HepG2 (cell line): ENCODE data around the gene TENM3. TPM values are rescaled to one million over a fixed set of nuclear protein-coding genes. Genes with fewer than 3 reads are reported as not detected.

Experiments
- ATAC-seq: fragments of 200-7000 bp; cut with Tn5 transposase; 3 replicates; pipeline ENCODE4 v1.9.1; 2020; ENCODE audit warnings: mild to moderate bottlenecking, moderate library complexity
- BruUV-seq: library from RNA; stranded (reverse); fragments of 400-500 nt; replicated peaks from 2 replicates; lab custom pipeline; 2021; lab: Mats Ljungman, UMichigan
- CTCF ChIA-PET: fragments of 300-600 bp; formaldehyde crosslinking; extraction: SDS; loops from one replicate; lab custom pipeline; 2021; ENCODE audit warnings: low total read pairs, inconsistent platforms, low intra/inter-chr PET ratio; lab: Yijun Ruan, JAX
- POLR2A ChIA-PET: fragments of 350-600 bp; sonication (Branson Sonifier 250); formaldehyde crosslinking; loops from one replicate; lab custom pipeline; 2020; ENCODE audit warnings: antibody characterized with exemption, inconsistent platforms; lab: Yijun Ruan, JAX
- DNase-seq: peaks from one replicate; pipeline ENCODE4 v3.0.0-alpha.2; 2015; ENCODE audit warnings: low spot score
- FAIRE-seq: peaks from 3 replicates; lab custom pipeline; 2011; peaks lifted over from hg19 to GRCh38; lab: Jason Lieb, UNC
- H2AFZ ChIP-seq: one replicate; pipeline ENCODE4 v1.6.1; 2011; ENCODE audit warnings: low read length, inconsistent platforms
- H3K27ac ChIP-seq: fragments of 300-600 bp; 3 replicates; pipeline ENCODE4 v1.8.0; 2011; ENCODE audit warnings: mixed run types, mild to moderate bottlenecking, mixed read lengths, low read length, inconsistent platforms; ENCODE audit not compliant: insufficient read depth; ENCODE audit errors: extremely low read length
- H3K27me3 ChIP-seq, 2 experiments: fragments of 200-600 bp in 1 of 2; 2 replicates in 1 of 2; 3 replicates in 1 of 2; pipeline versions ENCODE4 v1.6.0 to v1.8.0; 2011; ENCODE audit warnings: low read length in 2 of 2, mild to moderate bottlenecking in 2 of 2, moderate library complexity in 2 of 2, inconsistent platforms in 1 of 2; ENCODE audit not compliant: insufficient read depth in 2 of 2, control insufficient read depth in 1 of 2
- H3K36me3 ChIP-seq, 2 experiments: fragments of 200-600 bp in 1 of 2; replicated peaks in 1 of 2; 2 replicates in 1 of 2; 3 replicates in 1 of 2; pipeline versions ENCODE4 v1.5.1 to v1.8.0; 2011; ENCODE audit warnings: low read length in 2 of 2, inconsistent platforms in 1 of 2; ENCODE audit not compliant: insufficient read depth in 2 of 2, control insufficient read depth in 1 of 2
- H3K4me1 ChIP-seq: 2 replicates; pipeline ENCODE4 v1.5.1; 2012; ENCODE audit warnings: low read length, inconsistent platforms; ENCODE audit not compliant: insufficient read depth
- H3K4me2 ChIP-seq: 2 replicates; pipeline ENCODE4 v1.6.0; 2011; ENCODE audit warnings: low read depth, low read length, inconsistent platforms
- H3K4me3 ChIP-seq, 3 experiments: fragments of 200-600 bp in 1 of 3; sonication (generic), shearing (Covaris generic) in 1 of 3; replicated peaks in 1 of 3; 2 replicates each; pipeline ENCODE4 v1.5.1; 2011 to 2016; ENCODE audit warnings: low read length in 3 of 3, inconsistent platforms in 2 of 3, low read depth in 2 of 3, mild to moderate bottlenecking in 2 of 3, control low read depth in 1 of 3, mixed read lengths in 1 of 3; ENCODE audit not compliant: insufficient read depth in 1 of 3
- H3K79me2 ChIP-seq: one replicate; pipeline ENCODE4 v1.6.1; 2011; ENCODE audit warnings: low read length, inconsistent platforms; ENCODE audit not compliant: insufficient read depth
- H3K9ac ChIP-seq: 2 replicates; pipeline ENCODE4 v1.6.0; 2011; ENCODE audit warnings: mild to moderate bottlenecking, low read depth, low read length, inconsistent platforms; ENCODE audit not compliant: insufficient read depth
- H3K9me3 ChIP-seq: 2 replicates; pipeline ENCODE4 v1.5.1; 2012; ENCODE audit warnings: mild to moderate bottlenecking, low read length
- H4K20me1 ChIP-seq: 2 replicates; pipeline ENCODE4 v1.6.0; 2011; ENCODE audit warnings: inconsistent platforms, mild to moderate bottlenecking, low read length, moderate library complexity; ENCODE audit not compliant: insufficient read depth
- CAMTA2 ChIP-seq: sonication (generic); formaldehyde crosslinking; IDR thresholded peaks from 2 replicates; pipeline ENCODE4 v1.4.0; 2020; ENCODE audit warnings: mild to moderate bottlenecking, missing genetic modification reagents, borderline replicate concordance
- CEBPB ChIP-seq: IDR thresholded peaks from 2 replicates; pipeline ENCODE4 v1.6.1; 2011; ENCODE audit warnings: low read depth, low read length, improper control_type of control experiment, borderline replicate concordance
- CENPT ChIP-seq: sonication (generic); formaldehyde crosslinking; IDR thresholded peaks from 2 replicates; pipeline ENCODE4 v1.8.0; 2022; ENCODE audit warnings: low read depth, mild to moderate bottlenecking, moderate library complexity, missing genetic modification reagents
- PHB2 ChIP-seq: fragments of 450-650 bp; IDR thresholded peaks from 2 replicates; pipeline ENCODE4 v1.6.1; 2018; ENCODE audit not compliant: partially characterized antibody
- REPIN1 ChIP-seq: sonication (generic); formaldehyde crosslinking; IDR thresholded peaks from 2 replicates; pipeline ENCODE4 v1.8.0; 2022; ENCODE audit warnings: missing genetic modification reagents, low read depth, mild to moderate bottlenecking, borderline replicate concordance
- TOE1 ChIP-seq: sonication (generic); formaldehyde crosslinking; IDR thresholded peaks from 2 replicates; pipeline ENCODE4 v1.4.0; 2020; ENCODE audit warnings: mild to moderate bottlenecking, missing genetic modification reagents
- ZNF260 ChIP-seq: sonication (generic); formaldehyde crosslinking; IDR thresholded peaks from 2 replicates; pipeline ENCODE4 v1.4.0; 2020; ENCODE audit warnings: missing genetic modification reagents, low read depth, mild to moderate bottlenecking, borderline replicate concordance
- ZNF672 ChIP-seq: sonication (generic); formaldehyde crosslinking; IDR thresholded peaks from 2 replicates; pipeline ENCODE4 v1.8.1; 2022; ENCODE audit warnings: missing genetic modification reagents
- WGBS: methylation state at CpG from one replicate; pipeline ENCODE4 v1.1.6; 2017; ENCODE audit warnings: low lambda C conversion rate; 5-methylcytosine and 5-hydroxymethylcytosine counted together
- in situ Hi-C: cut with HindIII; loops from 2 replicates; pipeline ENCODE4 v1.10.0; 2017; ENCODE audit warnings: low pct_unique_long_range_greater_than_20kb; ENCODE audit not compliant: extremely low pct_ligation_motif_present
- intact Hi-C: fragments of 100-400 bp; cut with micrococcal nuclease; formaldehyde crosslinking; loops from one replicate; pipeline ENCODE4 v1.10.0; 2022; ENCODE audit not compliant: unreplicated experiment
- polyA plus RNA-seq, 8 experiments: library from polyadenylated mRNA; depleted of rRNA in 3 of 8; stranded (reverse) in 7 of 8; unstranded in 1 of 8; fragments of >200 nt; fragmentation: Illumina TruSeq in 4 of 8; extraction: Trizol in 4 of 8; gene quantifications; 2 replicates each; pipeline versions ENCODE4 v1.2.1 to v1.2.3, GENCODE V29; 2011 to 2016; ENCODE audit warnings: low read depth in 4 of 8, missing spikeins in 1 of 8, mixed read lengths in 1 of 8; ENCODE audit not compliant: insufficient read depth in 1 of 8
- total RNA-seq, 5 experiments: library from RNA; depleted of rRNA; stranded (reverse); fragments of >200 nt; fragmentation: Illumina TruSeq; extraction: Trizol; gene quantifications; 2 replicates each; pipeline ENCODE4 v1.2.3, GENCODE V29; 2016; ENCODE audit warnings: low read depth in 1 of 5
- TF ChIP-seq, protein P1 (sequence below): sonication (generic); formaldehyde crosslinking; IDR thresholded peaks from 2 replicates; pipeline ENCODE4 v1.4.0; 2020; ENCODE audit warnings: mild to moderate bottlenecking, missing genetic modification reagents

Gene TENM3
- total and polyA plus RNA-seq, 2 of the 13 experiments (the other 11 are each of a cell fraction or from before 2014, with no cell fraction given): 0.04 TPM; not detected in 1

DNA sequence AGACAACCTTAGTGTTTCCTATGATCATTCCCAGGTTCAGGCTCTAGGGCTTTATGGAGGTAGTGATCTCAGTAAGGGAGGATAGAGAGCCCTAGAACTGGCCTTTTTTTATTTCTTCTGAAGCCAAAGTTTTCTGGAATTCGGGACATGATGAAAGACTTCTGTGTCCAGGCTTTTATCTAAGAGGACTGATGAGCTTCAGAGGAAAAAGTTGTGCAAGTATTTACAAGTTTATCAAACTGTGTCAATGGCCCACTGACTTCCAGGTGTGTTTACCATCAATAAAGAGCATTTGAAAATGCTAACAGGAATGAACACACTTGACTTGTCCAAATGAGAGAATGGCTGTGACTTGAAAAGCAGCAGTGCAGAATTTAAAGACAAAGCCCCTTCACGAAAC is 419.3 kb downstream of the TENM3 start:
- Histone ChIP-seq H3K27me3 (no peaks in the 10 kb centered on the region), H3K4me2 (no peak overlapping the region), H3K27ac (no peak overlapping the region), H3K4me1 (no peaks in the 10 kb centered on the region), H3K36me3 (no peaks in the 10 kb centered on the region), H2AFZ (no peak overlapping the region), H4K20me1 (no peaks in the 10 kb centered on the region), H3K9me3 (no peaks in the 10 kb centered on the region), H3K79me2 (no peaks in the 10 kb centered on the region), H3K9ac (no peak overlapping the region), H3K4me3 (no peak overlapping the region)
- 0% methylated on average over 2 of the region's 2 CpGs for WGBS
- intact Hi-C loops (no loop called here), in situ Hi-C loops (no loop called here)
- DNase-seq (no peak), FAIRE-seq (no peak), ATAC-seq (no peak)
- TF ChIP-seq, protein P1, sequence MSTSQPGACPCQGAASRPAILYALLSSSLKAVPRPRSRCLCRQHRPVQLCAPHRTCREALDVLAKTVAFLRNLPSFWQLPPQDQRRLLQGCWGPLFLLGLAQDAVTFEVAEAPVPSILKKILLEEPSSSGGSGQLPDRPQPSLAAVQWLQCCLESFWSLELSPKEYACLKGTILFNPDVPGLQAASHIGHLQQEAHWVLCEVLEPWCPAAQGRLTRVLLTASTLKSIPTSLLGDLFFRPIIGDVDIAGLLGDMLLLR (CRISPR knock-in tag): no peak
- TF ChIP-seq CEBPB: peak; percentile 22; the same call in 1 of the 2 replicates
- POLR2A ChIA-PET: no interaction called here
- BruUV-seq: no TSS peak
- CTCF ChIA-PET: no interaction called here

GRCh38 chr4:182671231-182671630 is 428.0 kb downstream of the TENM3 start:
- H3K9ac ChIP-seq: no peak overlapping the region
- intact Hi-C loops: no loop called here
- no peaks in the 10 kb centered on the region for H3K4me1 ChIP-seq
- no peaks in the 10 kb centered on the region for H3K36me3 ChIP-seq
- no peak overlapping the region for H3K4me2 ChIP-seq
- H4K20me1 ChIP-seq: no peaks in the 10 kb centered on the region
- no peak overlapping the region for H2AFZ ChIP-seq
- BruUV-seq: no TSS peak
- no peak overlapping the region for H3K27ac ChIP-seq
- TF ChIP-seq ZNF672 (CRISPR knock-in tag): no peak
- TF ChIP-seq ZNF260 (CRISPR knock-in tag): no peak
- no peak for TF ChIP-seq TOE1 (CRISPR knock-in tag)
- no peak for TF ChIP-seq REPIN1 (CRISPR knock-in tag)
- no peak for TF ChIP-seq PHB2
- TF ChIP-seq CAMTA2 (CRISPR knock-in tag): no peak
- no peak for TF ChIP-seq CENPT (CRISPR knock-in tag)
- no peak for ATAC-seq
- no peak for FAIRE-seq
- 0% methylated on average over 3 of the region's 3 CpGs for WGBS
- POLR2A ChIA-PET: no interaction called here
- DNase-seq: no peak
- CTCF ChIA-PET: no interaction called here
- in situ Hi-C loops: no loop called here
- no peak overlapping the region for H3K4me3 ChIP-seq
- H3K9me3 ChIP-seq: no peaks in the 10 kb centered on the region
- no peaks in the 10 kb centered on the region for H3K27me3 ChIP-seq
- no peaks in the 10 kb centered on the region for H3K79me2 ChIP-seq
